Measurements from ENCODE around the gene HYKK.
A peak's percentile ranks its signal among the peaks of the same experiment; 100 is the strongest.
"Not testable (repeated sequence)": the region's sequence is repeated elsewhere in the genome, so short reads cannot be mapped to it uniquely, and the experiment has no call there.

The HYKK gene

GRCh38 chr15:78506971-78507830 is at the start of gene HYKK:
Gene HYKK, plus strand, starts transcription at chr15:78507577. Its CDS starts 5,512 bp downstream, at chr15:78513089.
- DNase-seq = no peak

- DNase-seq = no peak
These were observed 46.6 kb upstream of the HYKK start for GRCh38 chr15:78460737-78461136.

- DNase-seq = no peak
These were observed 46.0 kb upstream of the HYKK start for GRCh38 chr15:78461171-78461888.

- DNase-seq = no peak
These were observed 38.3 kb upstream of the HYKK start for GRCh38 chr15:78469031-78469430.

- DNase-seq = no peak
These were observed 30.1 kb upstream of the HYKK start for GRCh38 chr15:78477295-78477694.

- no peak for DNase-seq
These were observed 27.7 kb upstream of the HYKK start for GRCh38 chr15:78479650-78480049.

GRCh38 chr15:78481917-78482316 is 25.5 kb upstream of the HYKK start:
- DNase-seq = no peak

GRCh38 chr15:78492872-78493271 is 14.5 kb upstream of the HYKK start:
- no peak for DNase-seq

- DNase-seq = no peak
These were observed 5.5 kb upstream of the HYKK start for GRCh38 chr15:78501857-78502256.

- no peak for DNase-seq
These were observed 4.7 kb upstream of the HYKK start for GRCh38 chr15:78502641-78503040.

GRCh38 chr15:78507831-78508160 is 419 bp downstream of the HYKK start:
- no peak for DNase-seq

- no peak for DNase-seq
These were observed 895 bp downstream of the HYKK start for GRCh38 chr15:78508272-78508671.

- no peak for DNase-seq
These were observed 2.4 kb downstream of the HYKK start for GRCh38 chr15:78509726-78510312.

GRCh38 chr15:78520035-78520434 is 12.7 kb downstream of the HYKK start:
- DNase-seq = not testable (repeated sequence)

GRCh38 chr15:78524230-78524629 is 16.9 kb downstream of the HYKK start:
- DNase-seq = no peak

GRCh38 chr15:78527325-78527724 is 19.9 kb downstream of the HYKK start:
- DNase-seq = no peak

- DNase-seq = no peak
These were observed 26.0 kb downstream of the HYKK start for GRCh38 chr15:78533331-78533730.

GRCh38 chr15:78536134-78536533 is 28.8 kb downstream of the HYKK start:
- no peak for DNase-seq

GRCh38 chr15:78537266-78537905 is 30.0 kb downstream of the HYKK start:
- no peak for DNase-seq

GRCh38 chr15:78538358-78538757 is 31.0 kb downstream of the HYKK start:
- no peak for DNase-seq

- not testable (repeated sequence) for DNase-seq
These were observed 32.2 kb downstream of the HYKK start for GRCh38 chr15:78539464-78540140.

GRCh38 chr15:78540141-78540870 is 32.9 kb downstream of the HYKK start, which contains the start of gene PSMA4:
Gene PSMA4, plus strand, starts transcription at chr15:78540444. Its CDS starts 1,484 bp downstream, at chr15:78541928.
- DNase-seq = peak; percentile 71

Measured in GF-D8 (cell line).